B cell (primary cell): ENCODE data around the gene SUPV3L1.

ENCODE experiments used
- EZH2 ChIP-seq: IDR thresholded peaks from 2 replicates; pipeline ENCODE4 v1.6.1; 2012; ENCODE audit warnings: borderline replicate concordance, low read depth, mild to moderate bottlenecking, moderate library complexity, low read length; ENCODE audit not compliant: insufficient read depth, poor library complexity, severe bottlenecking
- TF ChIP-seq, protein P1 (sequence below): fragments of 200-600 bp; IDR thresholded peaks from one replicate; pipeline ENCODE4 v1.8.0; 2022; ENCODE audit warnings: antibody characterized with exemption, mild to moderate bottlenecking

DNA sequence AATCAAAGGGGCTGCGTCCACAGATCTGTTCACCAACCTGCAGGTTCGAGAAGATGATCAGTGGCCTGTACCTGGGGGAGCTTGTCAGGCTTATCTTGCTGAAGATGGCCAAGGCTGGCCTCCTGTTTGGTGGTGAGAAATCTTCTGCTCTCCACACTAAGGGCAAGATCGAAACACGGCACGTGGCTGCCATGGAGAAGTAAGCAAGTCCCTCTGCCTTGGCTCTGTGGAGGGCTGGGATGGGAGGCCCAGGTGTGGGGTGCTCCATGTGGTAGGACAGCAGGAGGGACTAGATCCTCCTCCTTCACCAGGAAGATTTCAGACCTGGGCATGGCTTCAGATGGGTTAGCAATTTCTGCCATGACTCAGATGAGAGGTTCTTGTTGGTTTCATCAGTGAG is 66.0 kb downstream of the SUPV3L1 start:
- TF ChIP-seq, protein P1, sequence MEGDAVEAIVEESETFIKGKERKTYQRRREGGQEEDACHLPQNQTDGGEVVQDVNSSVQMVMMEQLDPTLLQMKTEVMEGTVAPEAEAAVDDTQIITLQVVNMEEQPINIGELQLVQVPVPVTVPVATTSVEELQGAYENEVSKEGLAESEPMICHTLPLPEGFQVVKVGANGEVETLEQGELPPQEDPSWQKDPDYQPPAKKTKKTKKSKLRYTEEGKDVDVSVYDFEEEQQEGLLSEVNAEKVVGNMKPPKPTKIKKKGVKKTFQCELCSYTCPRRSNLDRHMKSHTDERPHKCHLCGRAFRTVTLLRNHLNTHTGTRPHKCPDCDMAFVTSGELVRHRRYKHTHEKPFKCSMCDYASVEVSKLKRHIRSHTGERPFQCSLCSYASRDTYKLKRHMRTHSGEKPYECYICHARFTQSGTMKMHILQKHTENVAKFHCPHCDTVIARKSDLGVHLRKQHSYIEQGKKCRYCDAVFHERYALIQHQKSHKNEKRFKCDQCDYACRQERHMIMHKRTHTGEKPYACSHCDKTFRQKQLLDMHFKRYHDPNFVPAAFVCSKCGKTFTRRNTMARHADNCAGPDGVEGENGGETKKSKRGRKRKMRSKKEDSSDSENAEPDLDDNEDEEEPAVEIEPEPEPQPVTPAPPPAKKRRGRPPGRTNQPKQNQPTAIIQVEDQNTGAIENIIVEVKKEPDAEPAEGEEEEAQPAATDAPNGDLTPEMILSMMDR, result no peak
- TF ChIP-seq EZH2, result no peak
